Gastrocnemius medialis (tissue), 4 donors: ENCODE results near the gene OR5A1.

Source experiments
- CTCF ChIP-seq, 5 experiments: fragments of 450-650 bp in 3 of 5; fragments of 200-600 bp in 2 of 5; sonication (generic) in 2 of 5; IDR thresholded peaks in 4 of 5; conservative IDR thresholded peaks in 1 of 5; 1 replicate in 4 of 5; 2 replicates in 1 of 5; pipeline ENCODE4 v1.5.1; 2016 to 2019; ENCODE audit warnings: antibody characterized with exemption in 5 of 5, mild to moderate bottlenecking in 3 of 5, moderate library complexity in 3 of 5
- POLR2A ChIP-seq, 2 donors: fragments of 450-650 bp; IDR thresholded peaks; one replicate each; pipeline ENCODE4 v1.6.1; 2017; ENCODE audit warnings: antibody characterized with exemption in 2 of 2, mild to moderate bottlenecking in 2 of 2, moderate library complexity in 2 of 2

GRCh38 chr11:59401262-59401552 is 35.1 kb upstream of the OR5A1 start:
- no peak for TF ChIP-seq CTCF (IDR thresholded peaks at IDR 0.05 in 4 of 5, conservative IDR thresholded peaks at IDR 0.05 in 1 of 5)
- no peak for TF ChIP-seq POLR2A (IDR thresholded peaks at IDR 0.05)
